NOMO-1 (cell line): ENCODE data around the gene C1orf198.

ENCODE experiments used
- DNase-seq, 2 experiments: peaks; one replicate each; lab custom pipeline; 2025; ENCODE audit not compliant: unreplicated experiment in 2 of 2; lab: John Stamatoyannopoulos, UW

The C1orf198 gene, protein sequence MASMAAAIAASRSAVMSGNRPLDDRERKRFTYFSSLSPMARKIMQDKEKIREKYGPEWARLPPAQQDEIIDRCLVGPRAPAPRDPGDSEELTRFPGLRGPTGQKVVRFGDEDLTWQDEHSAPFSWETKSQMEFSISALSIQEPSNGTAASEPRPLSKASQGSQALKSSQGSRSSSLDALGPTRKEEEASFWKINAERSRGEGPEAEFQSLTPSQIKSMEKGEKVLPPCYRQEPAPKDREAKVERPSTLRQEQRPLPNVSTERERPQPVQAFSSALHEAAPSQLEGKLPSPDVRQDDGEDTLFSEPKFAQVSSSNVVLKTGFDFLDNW

DNA sequence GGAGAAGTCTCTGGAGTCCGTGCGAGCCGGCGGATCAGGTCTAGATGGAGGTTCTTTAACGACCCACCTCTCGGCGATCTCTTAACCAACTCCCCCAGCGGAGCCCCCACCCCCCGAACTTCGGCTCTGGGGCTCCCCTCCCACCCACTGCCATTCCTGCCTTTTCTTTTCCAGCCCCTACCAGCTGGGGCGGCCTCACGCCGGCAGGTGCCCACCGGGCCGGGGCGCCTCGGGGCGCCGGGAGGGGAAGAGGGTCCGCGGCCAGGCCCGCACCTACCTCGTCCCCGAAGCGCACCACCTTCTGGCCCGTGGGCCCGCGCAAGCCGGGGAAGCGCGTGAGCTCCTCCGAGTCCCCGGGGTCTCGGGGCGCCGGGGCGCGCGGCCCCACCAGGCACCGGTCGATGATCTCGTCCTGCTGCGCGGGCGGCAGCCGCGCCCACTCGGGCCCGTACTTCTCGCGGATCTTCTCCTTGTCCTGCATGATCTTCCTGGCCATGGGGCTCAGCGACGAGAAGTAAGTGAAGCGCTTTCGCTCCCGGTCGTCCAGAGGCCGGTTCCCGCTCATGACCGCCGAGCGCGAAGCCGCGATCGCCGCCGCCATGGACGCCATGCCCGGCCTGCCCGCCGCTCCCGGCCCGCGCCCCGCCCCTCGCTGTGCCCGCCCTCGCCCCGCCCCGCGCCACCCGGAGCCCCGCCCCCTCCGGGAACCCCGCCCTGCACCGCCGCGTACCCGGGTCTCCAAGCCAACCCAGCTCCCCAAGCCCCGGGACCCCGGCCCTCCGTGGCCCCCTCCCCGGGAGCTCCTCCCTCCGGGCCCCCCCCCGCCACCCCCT is at the start of gene C1orf198:
Gene C1orf198 (minus strand): TSS at position 619 of the 833 bp plus-strand sequence. CDS start 9 bp downstream, at position 610.
- DNase-seq: peak in 1 of 2 experiments; percentile 31

DNA sequence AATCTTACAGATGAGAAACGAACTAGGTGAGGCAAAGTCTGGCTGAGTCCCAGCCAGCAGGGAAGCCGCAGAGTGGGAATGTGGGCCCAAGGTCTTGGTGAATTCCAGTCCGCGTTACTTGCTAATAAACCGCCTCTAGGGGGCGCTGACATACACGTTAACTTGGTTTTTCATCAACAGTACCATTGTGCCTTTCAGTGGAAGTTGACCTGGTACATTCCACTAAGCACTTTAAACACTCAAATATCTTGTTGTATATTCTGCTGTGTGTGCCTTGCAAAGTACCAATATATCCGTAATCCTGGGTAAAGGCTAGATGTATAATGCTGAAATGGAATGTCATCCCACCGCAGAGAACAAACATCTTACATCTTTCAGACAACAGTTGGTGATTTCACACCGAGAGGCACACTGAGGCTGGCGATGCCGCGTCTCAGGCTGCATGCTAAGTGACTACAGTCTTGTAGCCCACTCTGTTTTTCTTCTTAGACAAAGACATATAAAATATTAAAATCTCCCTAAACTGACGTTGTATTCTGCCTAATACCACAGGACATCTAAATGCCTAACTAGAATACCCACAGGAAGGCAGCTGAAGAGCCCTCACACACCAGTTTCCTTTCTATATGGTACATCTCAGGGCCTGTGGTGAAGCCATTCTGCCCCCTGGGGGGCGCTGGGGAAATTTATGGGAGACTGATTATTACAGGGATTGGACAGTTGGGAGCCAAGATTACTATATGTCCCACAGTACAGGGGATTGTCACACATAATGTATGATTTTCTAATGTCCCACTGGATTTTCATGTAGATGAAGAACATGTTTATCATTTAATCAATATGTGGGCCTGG is 49.2 kb upstream of the C1orf198 start:
- peak; percentile 11 to 41 for DNase-seq

DNA sequence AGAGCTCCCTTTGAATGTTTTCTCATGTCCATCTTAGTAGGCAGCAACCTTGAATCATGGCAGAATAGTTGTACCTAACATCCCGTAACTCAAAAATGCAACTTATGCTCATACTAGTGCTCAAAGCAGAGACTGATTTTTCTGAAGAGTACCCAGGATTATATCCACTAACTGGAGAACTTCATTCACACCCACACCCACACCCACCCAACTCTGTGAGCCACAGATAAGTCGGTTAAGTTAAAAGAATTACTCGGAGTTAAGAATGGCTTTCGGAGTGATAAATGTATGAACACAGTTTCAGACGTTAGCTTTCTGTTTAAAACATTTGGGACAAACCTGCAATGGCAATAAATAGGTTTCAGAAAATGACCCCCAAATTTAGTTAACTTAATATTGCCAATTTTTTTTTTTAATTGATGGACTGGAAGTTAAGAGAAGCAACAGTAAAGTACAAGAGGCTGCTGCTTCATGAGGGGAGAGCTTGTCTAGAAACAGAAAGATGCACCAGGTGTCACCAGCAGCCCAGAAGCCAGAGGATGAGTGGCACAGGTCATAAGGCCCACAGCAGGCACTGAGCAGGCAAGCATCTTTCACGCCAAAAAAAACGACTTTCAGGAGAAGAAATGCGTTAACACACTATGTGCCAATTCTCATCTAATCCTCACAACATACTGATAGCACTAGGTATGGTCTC is 48.4 kb upstream of the C1orf198 start:
- DNase-seq: no peak

DNA sequence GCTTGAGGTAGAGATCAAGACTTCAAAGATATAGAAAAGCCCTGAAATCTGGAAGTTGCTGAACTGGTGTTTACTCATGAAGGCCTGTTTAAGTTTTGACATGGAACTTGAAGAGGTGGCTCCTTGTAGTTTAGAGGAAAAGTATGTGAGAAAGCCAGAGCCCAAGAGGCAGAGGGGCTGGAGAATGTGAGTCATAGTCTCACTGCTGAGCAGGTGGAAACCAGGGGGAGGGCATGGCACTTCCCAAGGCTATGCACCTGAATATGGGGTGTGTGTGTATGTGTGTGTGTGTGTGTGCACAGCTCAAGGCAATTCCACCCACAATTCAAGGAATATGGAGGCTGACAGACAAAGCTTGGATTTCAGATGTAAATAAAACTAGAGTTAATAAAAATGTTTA is 46.8 kb upstream of the C1orf198 start:
- DNase-seq: no peak

DNA sequence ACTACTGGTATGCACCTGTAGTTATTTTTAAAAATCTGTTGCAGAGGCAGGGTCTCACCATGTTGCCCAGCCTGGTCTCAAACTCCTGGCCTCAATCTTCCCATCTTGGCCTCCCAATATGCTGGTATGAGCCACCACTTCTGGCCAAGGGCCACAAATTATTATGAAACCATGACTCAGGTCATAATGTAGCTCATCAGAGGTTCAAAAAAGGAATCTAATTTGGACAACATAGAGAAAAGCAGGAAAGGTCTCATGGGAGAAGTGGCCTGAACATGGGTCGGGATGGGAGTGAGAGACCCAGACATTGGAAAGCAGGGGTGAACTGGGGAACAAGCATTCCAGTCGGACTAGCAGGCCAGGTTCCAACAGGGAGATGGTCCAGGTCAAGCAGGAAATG is 45.2 kb upstream of the C1orf198 start:
- no peak for DNase-seq

DNA sequence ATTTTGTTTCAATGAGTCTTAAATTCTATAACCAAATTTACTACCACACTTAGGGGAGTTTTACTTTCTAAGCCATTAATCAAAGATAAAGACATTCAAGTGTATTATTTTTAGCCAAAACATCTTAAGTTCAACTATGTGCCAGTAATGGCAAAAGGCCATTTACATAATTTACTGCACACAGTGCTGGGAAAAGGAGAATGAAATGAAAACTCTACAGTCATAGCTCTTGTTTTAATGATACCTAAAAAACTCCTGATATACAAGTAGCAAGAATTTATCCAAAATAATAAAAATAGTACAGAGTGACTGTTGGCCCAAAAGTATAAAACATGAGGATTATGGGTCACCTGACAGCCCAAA is 42.4 kb upstream of the C1orf198 start:
- no peak for DNase-seq

DNA sequence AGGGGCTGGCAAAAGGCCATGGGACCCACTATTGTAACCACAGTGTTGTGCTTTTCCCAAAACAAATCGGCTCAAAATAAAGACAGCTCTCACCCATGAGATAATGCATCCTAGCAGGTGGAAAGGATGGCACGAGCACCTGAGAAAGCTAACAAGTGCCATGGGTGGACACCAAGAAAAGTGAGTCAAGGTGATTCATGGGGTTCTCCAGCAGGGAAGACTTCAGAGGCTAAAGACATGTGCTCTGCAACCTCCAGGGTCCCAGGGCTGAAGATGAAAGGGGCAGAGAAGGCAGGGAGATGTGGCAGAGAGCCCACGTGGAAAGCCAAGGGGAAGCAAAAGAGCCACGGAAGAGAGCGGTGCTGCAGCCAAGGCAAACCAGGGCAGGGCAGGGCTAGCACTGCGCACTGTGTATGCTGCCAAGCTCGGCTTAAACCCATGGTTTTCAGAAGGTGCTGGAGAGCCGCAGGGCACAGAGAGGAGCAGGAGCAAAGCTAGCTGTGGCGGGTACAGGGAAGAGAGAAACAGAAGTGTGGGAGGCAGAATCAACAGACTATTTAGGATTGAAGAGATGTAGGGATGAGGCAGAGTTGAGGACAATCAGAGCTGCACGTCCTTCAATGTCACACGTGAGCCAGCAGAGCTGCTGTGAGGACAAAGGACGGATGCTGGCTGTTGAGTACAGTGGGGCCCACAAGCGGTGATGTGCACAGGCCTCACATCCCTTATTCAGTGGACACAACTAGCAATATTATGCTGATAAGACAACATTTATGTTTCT is 41.8 kb upstream of the C1orf198 start:
- DNase-seq: no peak

DNA sequence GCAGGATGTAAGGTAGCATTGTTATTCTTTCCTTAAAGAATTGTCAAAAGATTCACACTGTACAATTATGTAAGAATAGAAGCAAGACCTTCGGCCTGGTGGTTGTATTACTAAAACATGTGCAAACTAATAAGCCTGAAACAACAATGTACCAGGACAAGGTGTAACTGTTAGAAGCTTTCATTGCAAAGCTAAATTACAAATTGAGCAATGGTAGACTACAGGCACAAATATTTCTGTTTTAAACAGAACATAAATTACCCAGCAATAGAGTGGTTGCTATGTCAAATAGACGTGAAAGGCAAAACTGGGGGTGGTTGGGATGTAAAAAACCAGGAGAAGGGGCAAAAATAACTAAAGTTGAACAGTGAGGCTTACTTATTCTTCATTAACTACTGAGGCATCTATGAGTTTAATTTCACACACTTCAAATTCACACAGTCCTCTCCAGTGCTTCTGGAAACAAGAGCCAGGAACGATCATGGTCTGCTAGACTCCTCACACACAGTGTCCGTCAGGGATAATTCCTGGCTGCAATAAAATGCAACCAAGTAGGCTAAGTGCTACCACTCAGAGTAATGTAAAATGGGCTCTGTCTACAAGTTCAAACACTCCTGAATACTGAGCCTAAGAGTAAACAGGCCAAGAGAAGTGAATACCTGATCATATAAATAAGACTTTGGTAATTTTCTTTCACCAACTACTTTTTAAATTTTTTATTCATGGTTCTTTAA is 39.3 kb upstream of the C1orf198 start:
- DNase-seq: no peak

DNA sequence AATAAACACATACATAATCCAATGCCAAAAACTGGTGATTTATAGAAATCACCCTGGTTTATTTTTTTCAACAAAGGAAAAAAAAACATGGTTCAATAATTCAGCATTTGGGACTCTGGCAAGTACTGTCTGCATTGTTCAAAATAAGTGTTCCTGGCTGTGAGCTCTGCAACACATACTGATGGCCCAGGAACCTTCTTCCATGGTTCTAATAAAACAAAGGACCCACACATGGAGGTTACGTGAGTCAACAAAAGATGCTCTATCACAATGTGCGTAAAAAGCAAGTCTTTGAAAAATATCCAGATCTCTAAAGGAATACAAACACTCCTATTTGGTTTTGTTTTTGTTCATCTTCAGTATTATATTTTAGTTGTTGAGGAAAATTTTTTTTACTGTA is 37.9 kb upstream of the C1orf198 start:
- DNase-seq: no peak

DNA sequence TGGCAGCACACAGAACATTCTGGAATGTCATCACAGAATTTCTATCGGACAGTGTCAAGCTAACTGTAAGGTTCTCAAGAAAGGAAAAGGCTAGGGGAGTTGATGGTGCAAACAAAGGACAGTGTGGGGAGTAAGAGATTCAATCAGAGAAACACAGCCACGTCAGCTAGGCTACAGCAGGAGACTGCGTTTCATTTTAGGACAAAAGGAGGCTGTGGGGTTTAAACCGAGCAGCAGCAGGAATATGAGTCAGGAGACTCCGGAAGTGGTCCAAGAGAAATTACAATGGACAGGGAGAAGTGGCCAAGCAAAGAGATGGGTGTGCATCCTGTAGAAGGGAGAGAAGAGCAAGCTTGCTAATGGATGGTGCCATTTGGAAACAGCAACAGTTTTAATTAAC is 37.4 kb upstream of the C1orf198 start:
- DNase-seq: no peak

DNA sequence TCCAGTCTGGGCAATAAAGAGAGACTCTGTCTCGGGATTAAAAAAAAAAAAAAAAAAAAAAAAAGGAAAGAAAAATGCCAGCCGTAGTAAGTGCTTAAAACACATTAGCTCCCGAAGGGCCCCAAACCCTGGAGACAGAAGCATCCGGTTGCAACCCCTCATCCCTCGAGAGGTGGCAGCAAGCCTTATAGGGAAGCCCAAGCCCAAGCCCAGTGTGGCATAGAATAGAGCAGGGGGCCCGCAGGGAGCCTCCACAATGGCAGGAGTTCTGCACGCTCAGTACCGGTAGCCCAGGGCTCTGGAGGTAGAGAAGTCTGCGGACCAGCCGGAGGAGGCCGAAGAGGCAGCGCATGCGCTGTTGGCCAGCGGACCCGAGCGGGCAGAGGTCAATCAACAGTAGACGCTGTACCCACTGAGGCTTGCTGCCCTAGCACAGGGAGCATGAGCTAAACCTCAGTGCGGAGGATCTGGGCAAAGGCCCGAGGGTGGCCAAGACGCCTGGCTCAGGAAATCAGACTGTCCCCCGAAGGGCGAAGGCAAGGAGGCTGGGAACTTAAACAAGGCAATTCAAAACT is 34.1 kb upstream of the C1orf198 start:
- no peak for DNase-seq

DNA sequence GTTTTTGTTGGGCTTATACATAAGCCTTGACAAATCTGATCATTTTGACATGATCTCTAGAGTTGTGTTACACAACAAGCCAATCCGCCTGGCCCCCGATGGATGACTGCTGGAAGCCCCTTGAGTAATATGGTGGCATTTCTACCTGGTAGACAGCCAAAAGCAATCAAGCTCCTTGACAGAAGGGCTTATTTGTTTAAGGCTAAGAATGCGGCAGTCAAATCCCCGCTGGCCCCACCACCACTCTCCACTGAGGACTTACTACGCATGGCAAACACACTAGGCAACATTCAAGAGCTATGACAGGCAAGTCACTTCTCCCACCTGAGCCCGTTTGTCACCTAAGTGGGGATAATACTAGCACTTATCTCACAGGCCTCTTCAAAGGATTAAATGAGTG is 33.4 kb upstream of the C1orf198 start:
- no peak for DNase-seq

DNA sequence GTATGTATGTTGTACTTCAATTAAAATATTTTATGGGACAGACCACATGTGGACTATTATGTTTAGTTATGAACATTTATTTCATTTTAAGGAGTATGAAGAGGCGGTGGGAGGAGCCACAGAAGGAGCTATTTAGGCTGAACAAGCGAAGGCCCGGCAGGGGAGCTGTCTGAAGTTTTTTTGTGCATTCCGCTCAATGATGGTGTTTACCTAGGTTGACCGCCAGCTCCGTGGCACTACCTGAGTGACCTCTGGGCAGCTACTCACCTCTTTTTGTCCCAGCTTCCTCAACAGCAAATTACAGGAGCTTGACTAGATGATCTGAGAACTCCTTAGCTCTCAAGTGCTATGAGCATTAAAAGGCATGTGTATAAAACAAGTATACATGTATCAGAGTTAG is 32.7 kb upstream of the C1orf198 start:
- DNase-seq: no peak

DNA sequence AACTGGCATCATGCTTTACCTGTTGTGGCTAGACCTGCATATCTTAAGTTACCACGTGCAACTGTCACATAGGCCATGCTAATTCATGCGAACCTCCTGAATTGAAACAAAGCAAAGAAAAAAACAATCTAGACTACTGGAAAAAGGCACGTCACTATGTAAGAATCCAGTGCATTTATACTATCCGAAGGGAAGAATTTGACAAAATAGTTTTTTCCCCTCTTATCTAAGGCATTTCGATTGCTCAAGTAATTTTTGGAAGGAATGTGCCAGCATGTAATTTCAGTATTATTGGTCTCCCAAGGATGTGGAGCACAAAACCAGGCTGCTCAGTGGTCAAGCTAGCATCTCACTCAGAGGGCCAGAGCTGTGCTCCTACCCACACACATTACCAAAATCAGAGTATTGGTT is 31.5 kb upstream of the C1orf198 start:
- DNase-seq: no peak

DNA sequence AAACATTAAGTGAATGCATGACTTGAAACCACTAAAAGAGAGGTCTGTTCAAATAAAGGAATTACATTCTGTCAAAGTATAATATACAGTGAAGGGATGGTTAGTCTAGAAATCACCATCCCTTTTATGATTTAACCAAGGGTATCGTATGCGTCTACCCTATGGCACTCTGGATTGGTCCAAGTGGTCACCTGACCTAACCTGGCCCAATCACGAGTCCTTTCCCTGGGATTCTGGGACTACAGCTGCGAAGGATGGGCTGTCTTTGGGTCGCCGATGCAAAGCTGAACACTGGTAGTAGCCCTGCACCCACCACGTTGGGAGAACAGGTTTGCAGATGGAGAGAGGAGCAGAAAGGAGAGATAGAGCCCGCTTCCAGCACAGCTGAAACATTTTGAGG is 30.4 kb upstream of the C1orf198 start:
- DNase-seq: no peak

DNA sequence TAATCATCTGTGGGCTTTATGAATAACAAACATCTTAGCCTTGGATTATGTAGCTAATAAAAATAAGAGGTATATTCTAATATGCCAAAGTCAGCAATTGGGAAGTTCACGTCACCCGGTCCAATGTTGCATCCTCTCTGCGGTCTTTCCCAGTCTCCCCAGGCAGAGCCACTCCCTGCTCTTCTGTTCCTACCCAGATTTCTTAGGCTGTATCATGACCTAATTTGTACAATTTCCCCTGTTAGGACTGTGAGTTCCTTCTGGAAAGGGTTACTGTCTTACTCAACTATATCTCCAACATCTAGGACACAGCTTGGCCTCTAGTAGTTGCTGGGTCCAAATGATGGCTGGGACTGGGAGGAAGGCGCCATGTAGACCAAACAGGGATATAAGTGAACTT is 29.8 kb upstream of the C1orf198 start:
- no peak for DNase-seq

DNA sequence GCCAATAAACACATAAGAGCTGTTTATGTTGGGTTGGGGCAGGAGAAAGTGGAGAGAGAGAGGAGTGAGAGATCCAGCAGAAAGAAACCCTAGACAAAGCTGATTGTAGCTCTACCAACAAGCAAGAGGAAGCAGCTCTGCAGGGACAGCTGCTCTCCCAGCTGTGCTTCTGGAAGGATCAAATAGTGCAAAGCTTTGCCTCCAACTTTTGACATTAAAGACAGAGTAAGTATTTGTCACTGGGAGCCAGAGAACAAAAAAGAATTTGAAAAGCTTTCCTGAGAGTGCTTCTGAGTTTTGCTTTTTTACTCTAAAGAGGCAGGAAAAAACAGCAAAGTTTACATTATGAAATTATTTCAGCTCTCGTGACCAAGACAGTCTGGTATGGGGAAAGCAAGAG is 28.5 kb upstream of the C1orf198 start:
- DNase-seq: no peak

DNA sequence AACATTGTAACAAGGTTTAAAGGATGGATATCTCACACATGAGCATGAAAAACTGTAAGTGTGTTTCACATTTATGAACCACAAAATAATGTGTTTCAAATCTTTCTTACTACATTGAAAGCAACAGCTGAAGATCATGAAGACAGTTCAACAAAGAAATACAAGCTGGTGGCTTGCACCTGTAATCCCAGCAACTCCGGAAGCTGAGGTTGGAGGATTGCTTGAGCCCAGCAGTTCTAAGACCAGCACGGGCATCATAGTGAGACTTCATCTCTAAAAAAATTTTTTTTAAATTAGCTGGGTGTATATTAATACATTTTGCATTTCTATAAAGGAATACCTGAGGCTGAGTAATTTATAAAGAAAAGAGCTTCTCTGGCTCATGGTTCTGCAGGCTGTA is 27.1 kb upstream of the C1orf198 start:
- no peak for DNase-seq

DNA sequence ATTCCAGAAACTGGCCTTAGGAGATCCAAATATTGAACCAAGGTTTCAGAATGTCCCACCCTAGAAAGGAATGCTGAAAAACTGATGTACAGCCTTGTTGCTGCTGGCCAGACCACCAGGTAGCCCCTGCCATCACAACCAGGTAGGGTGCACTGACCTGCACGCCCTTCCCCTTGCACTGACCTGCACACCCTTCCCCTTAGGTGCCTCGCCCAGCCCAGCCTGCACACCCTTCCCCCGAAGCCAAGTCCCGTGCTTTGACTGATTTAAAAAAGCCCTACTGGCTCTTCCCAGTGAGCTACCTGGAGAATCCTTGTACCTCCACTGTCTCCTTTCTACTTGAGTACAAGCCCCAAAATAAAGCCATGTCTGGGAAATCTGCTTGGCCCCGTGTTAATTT is 26.3 kb upstream of the C1orf198 start:
- no peak for DNase-seq
